MM.1S (cell line): Measurements from ENCODE around the gene ACO2.

Source experiments
- EZH2 ChIP-seq: fragments of 300-600 bp; sonication (generic); optimal IDR thresholded peaks from 2 replicates; pipeline ENCODE3; 2017; ENCODE audit warnings: low read depth, mild to moderate bottlenecking, antibody characterized with exemption, low read length, mixed read lengths
- EZH2phosphoT487 ChIP-seq: fragments of 300-600 bp; sonication (generic); IDR thresholded peaks from 2 replicates; pipeline ENCODE4 v1.6.1; 2018; ENCODE audit warnings: antibody characterized with exemption, low read length
- TF ChIP-seq, protein P1 (sequence below): fragments of 300-600 bp; sonication (generic); IDR thresholded peaks from 2 replicates; pipeline ENCODE4 v1.5.1; 2016; ENCODE audit warnings: antibody characterized with exemption, low read length, mixed read lengths

DNA sequence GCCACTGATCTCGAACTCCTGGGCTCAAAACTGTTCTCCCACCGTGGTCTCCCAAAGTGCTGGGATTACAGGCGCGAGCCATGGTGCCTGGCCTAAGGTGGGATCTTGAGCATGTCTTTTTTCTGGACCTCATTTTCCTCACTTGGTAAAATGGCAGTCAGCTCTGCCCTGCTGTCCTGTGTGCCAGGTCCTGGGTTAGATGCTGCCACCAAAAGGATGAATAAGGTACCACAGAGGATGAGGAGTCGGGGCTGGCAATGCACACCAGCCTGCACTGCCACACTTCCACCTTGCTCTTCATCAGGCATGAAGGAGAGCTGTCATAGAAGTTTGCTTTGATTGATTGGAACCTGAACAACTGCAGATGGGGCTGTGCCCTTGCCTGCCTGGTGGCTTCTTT, 32.3 kb downstream of the ACO2 start:
- TF ChIP-seq, protein P1, sequence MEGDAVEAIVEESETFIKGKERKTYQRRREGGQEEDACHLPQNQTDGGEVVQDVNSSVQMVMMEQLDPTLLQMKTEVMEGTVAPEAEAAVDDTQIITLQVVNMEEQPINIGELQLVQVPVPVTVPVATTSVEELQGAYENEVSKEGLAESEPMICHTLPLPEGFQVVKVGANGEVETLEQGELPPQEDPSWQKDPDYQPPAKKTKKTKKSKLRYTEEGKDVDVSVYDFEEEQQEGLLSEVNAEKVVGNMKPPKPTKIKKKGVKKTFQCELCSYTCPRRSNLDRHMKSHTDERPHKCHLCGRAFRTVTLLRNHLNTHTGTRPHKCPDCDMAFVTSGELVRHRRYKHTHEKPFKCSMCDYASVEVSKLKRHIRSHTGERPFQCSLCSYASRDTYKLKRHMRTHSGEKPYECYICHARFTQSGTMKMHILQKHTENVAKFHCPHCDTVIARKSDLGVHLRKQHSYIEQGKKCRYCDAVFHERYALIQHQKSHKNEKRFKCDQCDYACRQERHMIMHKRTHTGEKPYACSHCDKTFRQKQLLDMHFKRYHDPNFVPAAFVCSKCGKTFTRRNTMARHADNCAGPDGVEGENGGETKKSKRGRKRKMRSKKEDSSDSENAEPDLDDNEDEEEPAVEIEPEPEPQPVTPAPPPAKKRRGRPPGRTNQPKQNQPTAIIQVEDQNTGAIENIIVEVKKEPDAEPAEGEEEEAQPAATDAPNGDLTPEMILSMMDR = peak; percentile 36
- TF ChIP-seq EZH2phosphoT487 (no peak), EZH2 (no peak)
